Right lobe of liver (tissue), 4 donors: ENCODE measurements around the gene METTL8.

Experiments
- POLR2A ChIP-seq: fragments of 450-650 bp; IDR thresholded peaks from one replicate; pipeline ENCODE4 v1.6.1; 2017; ENCODE audit warnings: antibody characterized with exemption, mild to moderate bottlenecking
- TF ChIP-seq, protein P1 (sequence below), 4 donors: fragments of 200-600 bp in 3 of 4; fragments of 450-650 bp in 1 of 4; IDR thresholded peaks; one replicate each; pipeline versions ENCODE4 v1.5.1 to v1.8.0; 2016 to 2022; ENCODE audit warnings: antibody characterized with exemption in 4 of 4, mild to moderate bottlenecking in 2 of 4
- donor health status: DM: no; HTN: no; CAD: no.
- donor health status: DM: no; HTN: no; CAD: no.
- donor health status: DM: no; HTN: yes; CAD: no.

DNA sequence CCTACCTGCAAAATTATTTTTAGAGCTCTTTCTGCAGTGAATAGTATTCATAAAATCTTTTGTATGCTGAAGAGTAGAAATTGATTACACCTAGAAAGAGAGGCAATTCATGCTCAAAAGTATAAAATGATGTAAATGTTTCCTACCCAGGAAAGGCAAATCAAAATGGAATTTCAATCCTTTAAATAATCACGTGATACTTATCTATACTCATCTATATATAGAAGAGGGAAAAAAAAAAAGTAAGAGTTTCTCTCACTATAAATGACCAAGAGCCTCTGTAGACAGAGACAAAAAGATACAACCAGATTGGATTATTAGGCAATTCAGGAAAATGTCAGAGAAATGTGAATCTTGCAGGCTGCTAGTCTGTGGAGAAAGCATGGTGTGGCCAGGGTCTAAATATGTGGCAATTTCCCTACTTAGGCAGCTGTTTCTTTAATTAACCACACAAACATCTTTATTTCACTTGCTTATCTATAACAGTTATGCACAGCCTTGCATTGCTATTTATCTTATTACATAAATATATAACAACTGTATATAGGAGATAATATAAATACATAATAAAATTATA is 39.5 kb downstream of the METTL8 start:
- TF ChIP-seq, protein P1, sequence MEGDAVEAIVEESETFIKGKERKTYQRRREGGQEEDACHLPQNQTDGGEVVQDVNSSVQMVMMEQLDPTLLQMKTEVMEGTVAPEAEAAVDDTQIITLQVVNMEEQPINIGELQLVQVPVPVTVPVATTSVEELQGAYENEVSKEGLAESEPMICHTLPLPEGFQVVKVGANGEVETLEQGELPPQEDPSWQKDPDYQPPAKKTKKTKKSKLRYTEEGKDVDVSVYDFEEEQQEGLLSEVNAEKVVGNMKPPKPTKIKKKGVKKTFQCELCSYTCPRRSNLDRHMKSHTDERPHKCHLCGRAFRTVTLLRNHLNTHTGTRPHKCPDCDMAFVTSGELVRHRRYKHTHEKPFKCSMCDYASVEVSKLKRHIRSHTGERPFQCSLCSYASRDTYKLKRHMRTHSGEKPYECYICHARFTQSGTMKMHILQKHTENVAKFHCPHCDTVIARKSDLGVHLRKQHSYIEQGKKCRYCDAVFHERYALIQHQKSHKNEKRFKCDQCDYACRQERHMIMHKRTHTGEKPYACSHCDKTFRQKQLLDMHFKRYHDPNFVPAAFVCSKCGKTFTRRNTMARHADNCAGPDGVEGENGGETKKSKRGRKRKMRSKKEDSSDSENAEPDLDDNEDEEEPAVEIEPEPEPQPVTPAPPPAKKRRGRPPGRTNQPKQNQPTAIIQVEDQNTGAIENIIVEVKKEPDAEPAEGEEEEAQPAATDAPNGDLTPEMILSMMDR (IDR thresholded peaks at IDR 0.05), result no peak
- no peak for TF ChIP-seq POLR2A
